AG09309 (cell line): ENCODE data around the gene PCBP1.

Experiments used
- DNase-seq: peaks from one replicate; pipeline ENCODE4 v3.0.0-alpha.2; 2010; ENCODE audit warnings: low read depth
- H3K4me3 ChIP-seq: 2 replicates; pipeline ENCODE4 v1.5.1; 2011; ENCODE audit warnings: mild to moderate bottlenecking, low read depth, low read length, moderate library complexity; ENCODE audit not compliant: control insufficient read depth
- CTCF ChIP-seq: IDR thresholded peaks from 2 replicates; pipeline ENCODE4 v1.5.1; 2011; ENCODE audit warnings: mild to moderate bottlenecking, low read depth, low read length, inconsistent platforms; ENCODE audit not compliant: insufficient read depth, control insufficient read depth; ENCODE audit errors: missing control alignments

The PCBP1 gene

GRCh38 chr2:70087702-70088597, 673 bp downstream of the PCBP1 start:
- DNase-seq, result no peak
- H3K4me3 ChIP-seq, result peak overlapping the region; percentile 69
- TF ChIP-seq CTCF, result peak; percentile 26

- peak overlapping the region; percentile 69 for H3K4me3 ChIP-seq
- no peak for DNase-seq
Measured at GRCh38 chr2:70088598-70089219, 1.4 kb downstream of the PCBP1 start.

GRCh38 chr2:70089220-70089982, 2.1 kb downstream of the PCBP1 start:
- TF ChIP-seq CTCF, result no peak
- no peak for DNase-seq
- H3K4me3 ChIP-seq, result peak overlapping the region; percentile 69

More at GRCh38 chr2:70088598-70089219, 1.4 kb downstream of the PCBP1 start:
- no peak for TF ChIP-seq CTCF

GRCh38 chr2:70089983-70090525, 2.8 kb downstream of the PCBP1 start:
- no peak for TF ChIP-seq CTCF
- DNase-seq, result no peak
- no peak overlapping the region for H3K4me3 ChIP-seq

- no peak for DNase-seq
- no peak overlapping the region for H3K4me3 ChIP-seq
- TF ChIP-seq CTCF, result no peak
Measured at GRCh38 chr2:70090706-70091334, 3.5 kb downstream of the PCBP1 start.

- no peak for DNase-seq
- no peak overlapping the region for H3K4me3 ChIP-seq
- TF ChIP-seq CTCF, result no peak
Measured at GRCh38 chr2:70091364-70091763, 4.1 kb downstream of the PCBP1 start.
